ENCODE measurements around the gene SEMA3A. TPM values are rescaled to one million over a fixed set of nuclear protein-coding genes. Genes with fewer than 3 reads are reported as not detected.

Gene SEMA3A
- total and polyA plus RNA-seq, 2 donors (not counting 1 experiment from before 2014, with no cell fraction given): 45.2 to 60.8 TPM

GRCh38 chr7:84043661-84044191 is 150.9 kb downstream of the SEMA3A start:
- no peaks in the 10 kb centered on the region for H3K27me3 ChIP-seq (ENCODE audit: control insufficient read depth, insufficient read depth, low read length)
- no peak overlapping the region for H3K4me2 ChIP-seq (ENCODE audit: extremely low read depth, insufficient read depth, low read length)

GRCh38 chr7:84042110-84042539 is 152.5 kb downstream of the SEMA3A start:
- DNase-seq (ENCODE audit: low read depth in 2 of 2): peak; percentile 92 to 95
- no peak overlapping the region for H3K4me2 ChIP-seq (ENCODE audit: extremely low read depth, insufficient read depth, low read length)
- no peak for TF ChIP-seq EZH2 (IDR thresholded peaks at IDR 0.05; ENCODE audit: low read length, missing control alignments)
- no peak for TF ChIP-seq CTCF (conservative IDR thresholded peaks at IDR 0.05 in 1 of 2, IDR thresholded peaks at IDR 0.05 in 1 of 2; ENCODE audit: low read depth in 1 of 2, low read length in 2 of 2)
- H3K4me1 ChIP-seq (ENCODE audit: control insufficient read depth, extremely low read depth, insufficient read depth, low read length): peaks cover 5% of the 10 kb centered on the region
- no peaks in the 10 kb centered on the region for H3K27me3 ChIP-seq (ENCODE audit: control insufficient read depth, insufficient read depth, low read length)
- H4K20me1 ChIP-seq (ENCODE audit: control insufficient read depth, extremely low read depth, insufficient read depth, low read length): no peaks in the 10 kb centered on the region
- peak overlapping the region; percentile 49 for H3K27ac ChIP-seq (ENCODE audit: insufficient read depth, low read length)
- H3K4me3 ChIP-seq (replicated peaks in 1 of 4; ENCODE audit: control extremely low read depth in 1 of 4, insufficient read depth in 1 of 4, low read depth in 3 of 4, low read length in 4 of 4): no peak overlapping the region
- H3K79me2 ChIP-seq (ENCODE audit: control insufficient read depth, insufficient read depth, low read length): no peaks in the 10 kb centered on the region
- H3K9ac ChIP-seq (ENCODE audit: insufficient read depth, low read length): no peak overlapping the region
- H2AFZ ChIP-seq (ENCODE audit: low read length): peak overlapping the region; percentile 3
- H3K9me3 ChIP-seq (ENCODE audit: control insufficient read depth, insufficient read depth, low read depth, low read length): no peaks in the 10 kb centered on the region
- no peaks in the 10 kb centered on the region for H3K36me3 ChIP-seq (ENCODE audit: control insufficient read depth, insufficient read depth, low read length)

More at GRCh38 chr7:84043661-84044191, 150.9 kb downstream of the SEMA3A start:
- Histone ChIP-seq H3K4me1 (ENCODE audit: control insufficient read depth, extremely low read depth, insufficient read depth, low read length) (peaks cover 5% of the 10 kb centered on the region), H3K27ac (ENCODE audit: insufficient read depth, low read length) (no peak overlapping the region), H3K36me3 (ENCODE audit: control insufficient read depth, insufficient read depth, low read length) (no peaks in the 10 kb centered on the region), H3K9me3 (ENCODE audit: control insufficient read depth, insufficient read depth, low read depth, low read length) (no peaks in the 10 kb centered on the region), H4K20me1 (ENCODE audit: control insufficient read depth, extremely low read depth, insufficient read depth, low read length) (no peaks in the 10 kb centered on the region), H3K79me2 (ENCODE audit: control insufficient read depth, insufficient read depth, low read length) (no peaks in the 10 kb centered on the region), H3K4me3 (replicated peaks in 1 of 4; ENCODE audit: control extremely low read depth in 1 of 4, insufficient read depth in 1 of 4, low read depth in 3 of 4, low read length in 4 of 4) (no peak overlapping the region), H3K9ac (ENCODE audit: insufficient read depth, low read length) (no peak overlapping the region), H2AFZ (ENCODE audit: low read length) (no peak overlapping the region)
- no peak for TF ChIP-seq EZH2 (IDR thresholded peaks at IDR 0.05; ENCODE audit: low read length, missing control alignments)
- TF ChIP-seq CTCF (conservative IDR thresholded peaks at IDR 0.05 in 1 of 2, IDR thresholded peaks at IDR 0.05 in 1 of 2; ENCODE audit: low read depth in 1 of 2, low read length in 2 of 2): no peak
- DNase-seq (ENCODE audit: low read depth in 2 of 2): peak in 1 of 2 donors; percentile 53

DNA sequence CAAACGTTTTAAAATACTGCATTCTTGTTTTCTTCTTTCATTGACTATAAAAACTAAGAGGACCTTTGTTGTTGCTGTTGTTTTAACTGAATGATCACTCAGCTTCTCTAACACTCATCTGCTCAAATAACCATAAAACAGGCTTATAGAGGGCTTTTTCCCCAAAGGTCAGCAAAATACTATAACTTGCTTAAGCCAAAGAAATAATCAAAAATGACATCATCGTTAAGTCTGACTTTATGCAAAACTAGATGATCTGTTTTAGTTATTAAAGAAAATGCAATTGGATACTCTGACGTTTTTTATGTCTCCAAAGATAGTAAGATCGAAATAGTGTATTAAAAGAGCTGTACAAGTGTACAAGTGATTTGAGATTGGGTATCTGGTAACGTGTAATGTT is 152.9 kb downstream of the SEMA3A start:
- Histone ChIP-seq H2AFZ (ENCODE audit: low read length) (no peak overlapping the region), H3K79me2 (ENCODE audit: control insufficient read depth, insufficient read depth, low read length) (no peaks in the 10 kb centered on the region), H3K4me3 (replicated peaks in 1 of 4; ENCODE audit: control extremely low read depth in 1 of 4, insufficient read depth in 1 of 4, low read depth in 3 of 4, low read length in 4 of 4) (no peak overlapping the region), H3K36me3 (ENCODE audit: control insufficient read depth, insufficient read depth, low read length) (no peaks in the 10 kb centered on the region), H3K9ac (ENCODE audit: insufficient read depth, low read length) (no peak overlapping the region), H3K27ac (ENCODE audit: insufficient read depth, low read length) (peak overlapping the region; percentile 49), H3K4me1 (ENCODE audit: control insufficient read depth, extremely low read depth, insufficient read depth, low read length) (peaks cover 5% of the 10 kb centered on the region), H3K4me2 (ENCODE audit: extremely low read depth, insufficient read depth, low read length) (no peak overlapping the region), H3K9me3 (ENCODE audit: control insufficient read depth, insufficient read depth, low read depth, low read length) (no peaks in the 10 kb centered on the region), H4K20me1 (ENCODE audit: control insufficient read depth, extremely low read depth, insufficient read depth, low read length) (no peaks in the 10 kb centered on the region), H3K27me3 (ENCODE audit: control insufficient read depth, insufficient read depth, low read length) (no peaks in the 10 kb centered on the region)
- DNase-seq (ENCODE audit: low read depth in 2 of 2): no peak
- TF ChIP-seq EZH2 (IDR thresholded peaks at IDR 0.05; ENCODE audit: low read length, missing control alignments): no peak
- TF ChIP-seq CTCF (conservative IDR thresholded peaks at IDR 0.05 in 1 of 2, IDR thresholded peaks at IDR 0.05 in 1 of 2; ENCODE audit: low read depth in 1 of 2, low read length in 2 of 2): no peak
